HepG2 (cell line): ENCODE data around the gene NPBWR2. TPM values are rescaled to one million over a fixed set of nuclear protein-coding genes. Genes with fewer than 3 reads are reported as not detected.

Source experiments
- AGO2 ChIP-seq: fragments of 200-400 bp; formaldehyde crosslinking; optimal IDR thresholded peaks from 2 replicates; pipeline ENCODE3; 2017; ENCODE audit warnings: mild to moderate bottlenecking, low read depth, low read length, moderate library complexity
- ATF2 ChIP-seq: sonication (generic); formaldehyde crosslinking; IDR thresholded peaks from 2 replicates; pipeline ENCODE4 v1.4.0; 2020; ENCODE audit warnings: missing genetic modification reagents
- BRF2 ChIP-seq: sonication (generic); formaldehyde crosslinking; IDR thresholded peaks from 2 replicates; pipeline ENCODE4 v1.8.1; 2022; ENCODE audit warnings: mild to moderate bottlenecking, missing genetic modification reagents
- DRAP1 ChIP-seq: IDR thresholded peaks from 2 replicates; pipeline ENCODE4 v1.6.1; 2016; ENCODE audit warnings: missing genetic modification reagents, missing compliant biosample characterization
- KLF6 ChIP-seq: IDR thresholded peaks from 2 replicates; pipeline ENCODE4 v1.8.0; 2016; ENCODE audit warnings: missing biosample characterization, missing genetic modification reagents
- MBD4 ChIP-seq: IDR thresholded peaks from 2 replicates; pipeline ENCODE4 v1.6.1; 2012; ENCODE audit warnings: low read length, inconsistent platforms, borderline replicate concordance
- MTF2 ChIP-seq: sonication (generic); formaldehyde crosslinking; IDR thresholded peaks from 2 replicates; pipeline ENCODE4 v1.5.0; 2020; ENCODE audit warnings: missing genetic modification reagents, borderline replicate concordance
- NR0B2 ChIP-seq: sonication (generic); formaldehyde crosslinking; IDR thresholded peaks from 2 replicates; pipeline ENCODE4 v1.4.0; 2020; ENCODE audit warnings: mild to moderate bottlenecking, missing genetic modification reagents
- NR2F1 ChIP-seq, 2 experiments: fragments of 450-650 bp in 1 of 2; formaldehyde crosslinking in 1 of 2; IDR thresholded peaks; 2 replicates each; pipeline versions ENCODE4 v1.5.0 to v1.6.1; 2016 to 2020; ENCODE audit warnings: mild to moderate bottlenecking in 1 of 2, missing compliant biosample characterization in 1 of 2, missing genetic modification reagents in 1 of 2, moderate library complexity in 1 of 2
- PHF8 ChIP-seq: sonication (generic); formaldehyde crosslinking; IDR thresholded peaks from 2 replicates; pipeline ENCODE4 v1.5.0; 2020; ENCODE audit warnings: missing genetic modification reagents
- RARA ChIP-seq: IDR thresholded peaks from 2 replicates; pipeline ENCODE4 v1.6.1; 2016; ENCODE audit warnings: missing genetic modification reagents, missing compliant biosample characterization
- SALL1 ChIP-seq: sonication (generic); formaldehyde crosslinking; IDR thresholded peaks from 2 replicates; pipeline ENCODE4 v1.8.0; 2022; ENCODE audit warnings: mild to moderate bottlenecking, missing genetic modification reagents
- TEF ChIP-seq: sonication (generic); formaldehyde crosslinking; IDR thresholded peaks from 2 replicates; pipeline ENCODE4 v1.5.0; 2020; ENCODE audit warnings: missing genetic modification reagents
- U2AF1 ChIP-seq: fragments of 200-400 bp; formaldehyde crosslinking; optimal IDR thresholded peaks from 2 replicates; pipeline ENCODE3; 2017; ENCODE audit warnings: mild to moderate bottlenecking, low read depth, low read length
- ZBTB8A ChIP-seq: sonication (generic); formaldehyde crosslinking; IDR thresholded peaks from 2 replicates; pipeline ENCODE4 v1.4.0; 2020; ENCODE audit warnings: mild to moderate bottlenecking, low read depth, missing genetic modification reagents, borderline replicate concordance
- ZNF574 ChIP-seq: sonication (generic); formaldehyde crosslinking; IDR thresholded peaks from 2 replicates; pipeline ENCODE4 v1.4.0; 2020; ENCODE audit warnings: missing genetic modification reagents
- ZNF660 ChIP-seq: sonication (generic); formaldehyde crosslinking; IDR thresholded peaks from 2 replicates; pipeline ENCODE4 v1.5.1; 2020; ENCODE audit warnings: mild to moderate bottlenecking, low read depth, missing genetic modification reagents, borderline replicate concordance
- polyA plus RNA-seq, 8 experiments: library from polyadenylated mRNA; depleted of rRNA in 3 of 8; stranded (reverse) in 7 of 8; unstranded in 1 of 8; fragments of >200 nt; fragmentation: Illumina TruSeq in 4 of 8; extraction: Trizol in 4 of 8; gene quantifications; 2 replicates each; pipeline versions ENCODE4 v1.2.1 to v1.2.3, GENCODE V29; 2011 to 2016; ENCODE audit warnings: low read depth in 4 of 8, missing spikeins in 1 of 8, mixed read lengths in 1 of 8; ENCODE audit not compliant: insufficient read depth in 1 of 8
- total RNA-seq, 5 experiments: library from RNA; depleted of rRNA; stranded (reverse); fragments of >200 nt; fragmentation: Illumina TruSeq; extraction: Trizol; gene quantifications; 2 replicates each; pipeline ENCODE4 v1.2.3, GENCODE V29; 2016; ENCODE audit warnings: low read depth in 1 of 5

Gene NPBWR2
- total and polyA plus RNA-seq, 2 of the 13 experiments (the other 11 are each of a cell fraction or from before 2014, with no cell fraction given): not detected

GRCh38 chr20:64080813-64081623 lies 26.3 kb downstream of the NPBWR2 start (continued):
- TF ChIP-seq PHF8 (CRISPR knock-in tag) (0 out of 2 replicates have a peak, but pooled peaks have one; percentile 10), MBD4 (no peak), NR2F1 (CRISPR knock-in tag; IDR thresholded peaks at IDR 0.05) (peak in 1 of 2 experiments; percentile 47; a peak in 1 of 4 replicates), DRAP1 (no peak), TEF (CRISPR knock-in tag) (no peak), SALL1 (0 out of 2 replicates have a peak, but pooled peaks have one; percentile 4), U2AF1 (peak; percentile 55), ATF2 (CRISPR knock-in tag) (0 out of 2 replicates have a peak, but pooled peaks have one; percentile 4), ZBTB8A (no peak), AGO2 (peak; percentile 64), MTF2 (CRISPR knock-in tag) (peak; percentile 62; the same call in 1 of the 2 replicates), BRF2 (no peak), KLF6 (CRISPR knock-in tag) (no peak), ZNF574 (0 out of 2 replicates have a peak, but pooled peaks have one; percentile 15), NR0B2 (CRISPR knock-in tag) (peak; percentile 37; the same call in 1 of the 2 replicates), ZNF660 (CRISPR knock-in tag) (no peak), RARA (CRISPR knock-in tag) (0 out of 2 replicates have a peak, but pooled peaks have one; percentile 19)
